Fibroblast of peridontal ligament (primary cell): ENCODE results near the gene SGK1.
"Not testable (repeated sequence)": the region's sequence is repeated elsewhere in the genome, so short reads cannot be mapped to it uniquely, and the experiment has no call there.

Experiments used
- DNase-seq: peaks from one replicate; pipeline ENCODE4 v3.0.0-alpha.2; 2010; ENCODE audit errors: extremely low read depth

Gene SGK1

GRCh38 chr6:134304381-134304780 lies 13.5 kb downstream of the SGK1 start:
- peak; percentile 39 for DNase-seq

- DNase-seq: peak; percentile 45
These were observed 14.0 kb downstream of the SGK1 start for GRCh38 chr6:134303891-134304290.

- DNase-seq: peak; percentile 24
These were observed 18.7 kb downstream of the SGK1 start for GRCh38 chr6:134299236-134299635.

- no peak for DNase-seq
These were observed 21.1 kb downstream of the SGK1 start for GRCh38 chr6:134296762-134297161.

- DNase-seq: peak; percentile 99
These were observed 21.9 kb downstream of the SGK1 start for GRCh38 chr6:134295953-134296553.

GRCh38 chr6:134293659-134294161 lies 24.2 kb downstream of the SGK1 start:
- no peak for DNase-seq

- DNase-seq: no peak
These were observed 26.8 kb downstream of the SGK1 start for GRCh38 chr6:134291156-134291555.

GRCh38 chr6:134289204-134289575 lies 28.7 kb downstream of the SGK1 start:
- no peak for DNase-seq

GRCh38 chr6:134288538-134289203 lies 29.2 kb downstream of the SGK1 start:
- peak; percentile 90 for DNase-seq

GRCh38 chr6:134287859-134288537 lies 29.9 kb downstream of the SGK1 start:
- peak; percentile 63 for DNase-seq

- DNase-seq: peak; percentile 30
These were observed 35.1 kb downstream of the SGK1 start for GRCh38 chr6:134282816-134283215.

- no peak for DNase-seq
These were observed 36.5 kb downstream of the SGK1 start for GRCh38 chr6:134281388-134281787.

GRCh38 chr6:134278000-134278399 lies 39.9 kb downstream of the SGK1 start:
- DNase-seq: peak; percentile 13

GRCh38 chr6:134276891-134277377 lies 41.0 kb downstream of the SGK1 start:
- not testable (repeated sequence) for DNase-seq

- DNase-seq: no peak
These were observed 45.5 kb downstream of the SGK1 start for GRCh38 chr6:134272374-134272773.

GRCh38 chr6:134267917-134268361 lies 50.0 kb downstream of the SGK1 start:
- DNase-seq: no peak

- no peak for DNase-seq
These were observed 51.1 kb downstream of the SGK1 start for GRCh38 chr6:134266776-134267175.

GRCh38 chr6:134261766-134262165 lies 56.1 kb downstream of the SGK1 start:
- DNase-seq: peak; percentile 38

GRCh38 chr6:134258849-134259306 lies 59.0 kb downstream of the SGK1 start:
- no peak for DNase-seq

- DNase-seq: no peak
These were observed 60.4 kb downstream of the SGK1 start for GRCh38 chr6:134257516-134257915.

- DNase-seq: no peak
These were observed 61.0 kb downstream of the SGK1 start for GRCh38 chr6:134256862-134257261.

- not testable (repeated sequence) for DNase-seq
These were observed 62.6 kb downstream of the SGK1 start for GRCh38 chr6:134255280-134255679.

- DNase-seq: no peak
These were observed 63.8 kb downstream of the SGK1 start for GRCh38 chr6:134254118-134254517.
